ENCODE measurements around the gene MIS12.

DNA sequence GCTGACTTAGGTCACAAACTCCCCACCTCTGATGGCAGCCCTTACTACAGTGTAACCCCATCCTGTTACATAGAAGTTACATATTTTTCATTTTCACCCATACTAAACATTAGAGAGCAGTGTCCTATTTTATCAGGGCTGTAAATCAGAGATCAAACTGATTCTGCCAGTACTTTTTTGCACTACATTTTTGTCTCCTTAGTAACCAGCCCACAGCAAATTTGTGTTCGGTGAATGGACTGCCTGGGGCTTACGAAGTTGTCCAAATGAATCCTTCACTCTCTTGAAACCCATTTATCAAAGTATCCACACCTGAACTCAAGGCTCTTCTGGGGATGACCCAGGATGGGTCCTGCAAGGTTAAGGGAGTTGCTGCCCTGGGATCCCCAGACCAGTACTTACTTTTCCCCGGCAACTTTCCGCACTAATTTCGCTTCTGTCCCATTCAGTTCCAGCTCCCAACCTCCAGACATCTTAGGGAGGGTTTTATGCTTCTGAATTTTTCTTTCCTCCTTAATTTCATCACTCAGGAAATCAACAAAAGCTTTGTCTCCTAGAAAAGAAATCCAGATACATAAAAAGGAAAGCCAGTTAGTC lies 48.5 kb upstream of the MIS12 start:
- TF ChIP-seq, protein P1, sequence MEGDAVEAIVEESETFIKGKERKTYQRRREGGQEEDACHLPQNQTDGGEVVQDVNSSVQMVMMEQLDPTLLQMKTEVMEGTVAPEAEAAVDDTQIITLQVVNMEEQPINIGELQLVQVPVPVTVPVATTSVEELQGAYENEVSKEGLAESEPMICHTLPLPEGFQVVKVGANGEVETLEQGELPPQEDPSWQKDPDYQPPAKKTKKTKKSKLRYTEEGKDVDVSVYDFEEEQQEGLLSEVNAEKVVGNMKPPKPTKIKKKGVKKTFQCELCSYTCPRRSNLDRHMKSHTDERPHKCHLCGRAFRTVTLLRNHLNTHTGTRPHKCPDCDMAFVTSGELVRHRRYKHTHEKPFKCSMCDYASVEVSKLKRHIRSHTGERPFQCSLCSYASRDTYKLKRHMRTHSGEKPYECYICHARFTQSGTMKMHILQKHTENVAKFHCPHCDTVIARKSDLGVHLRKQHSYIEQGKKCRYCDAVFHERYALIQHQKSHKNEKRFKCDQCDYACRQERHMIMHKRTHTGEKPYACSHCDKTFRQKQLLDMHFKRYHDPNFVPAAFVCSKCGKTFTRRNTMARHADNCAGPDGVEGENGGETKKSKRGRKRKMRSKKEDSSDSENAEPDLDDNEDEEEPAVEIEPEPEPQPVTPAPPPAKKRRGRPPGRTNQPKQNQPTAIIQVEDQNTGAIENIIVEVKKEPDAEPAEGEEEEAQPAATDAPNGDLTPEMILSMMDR (IDR thresholded peaks at IDR 0.05), result no peak
- TF ChIP-seq POLR2A (IDR thresholded peaks at IDR 0.05; ENCODE audit: low read length) (no peak), ESRRA (IDR thresholded peaks at IDR 0.05; ENCODE audit: borderline replicate concordance, low read length) (no peak), ZFP36 (IDR thresholded peaks at IDR 0.05; ENCODE audit: borderline replicate concordance, partially characterized antibody) (no peak), MAFK (IDR thresholded peaks at IDR 0.05; ENCODE audit: partially characterized antibody) (no peak), EHMT2 (IDR thresholded peaks at IDR 0.05; ENCODE audit: low read depth) (no peak), HOXA7 (CRISPR knock-in tag; IDR thresholded peaks at IDR 0.05) (no peak), SMC3 (IDR thresholded peaks at IDR 0.05) (no peak), POLR2AphosphoS2 (conservative IDR thresholded peaks at IDR 0.05; ENCODE audit: low read length) (no peak), E2F6 (IDR thresholded peaks at IDR 0.05; ENCODE audit: borderline replicate concordance, low read depth) (no peak), CHD2 (IDR thresholded peaks at IDR 0.05; ENCODE audit: low read length, partially characterized antibody) (no peak), CHD4 (IDR thresholded peaks at IDR 0.05; ENCODE audit: borderline replicate concordance) (no peak), JUNB (IDR thresholded peaks at IDR 0.05) (no peak)

Data from A549 (cell line).